Osteocyte (in vitro differentiated cells): ENCODE measurements around the gene CLTCL1. TPM values are rescaled to one million over a fixed set of nuclear protein-coding genes. Genes with fewer than 3 reads are reported as not detected.

Experiments used
- DNase-seq: peaks from one replicate; pipeline ENCODE4 v3.0.0; 2021; ENCODE audit warnings: mixed read lengths; ENCODE audit not compliant: unreplicated experiment; ENCODE audit errors: extremely low spot score
- H3K27ac Mint-ChIP-seq: one replicate; pipeline ENCODE4 v1.8.0; 2021; ENCODE audit warnings: mild to moderate bottlenecking, mixed read lengths; ENCODE audit not compliant: unreplicated experiment
- H3K27me3 Mint-ChIP-seq: one replicate; pipeline ENCODE4 v1.8.0; 2021; ENCODE audit warnings: mixed read lengths; ENCODE audit not compliant: unreplicated experiment
- H3K36me3 Mint-ChIP-seq: one replicate; pipeline ENCODE4 v1.8.0; 2021; ENCODE audit warnings: mixed read lengths; ENCODE audit not compliant: unreplicated experiment
- H3K4me1 Mint-ChIP-seq: one replicate; pipeline ENCODE4 v1.8.0; 2021; ENCODE audit warnings: mixed read lengths; ENCODE audit not compliant: unreplicated experiment
- H3K4me3 Mint-ChIP-seq: one replicate; pipeline ENCODE4 v1.8.0; 2021; ENCODE audit warnings: mild to moderate bottlenecking, moderate library complexity, mixed read lengths; ENCODE audit not compliant: unreplicated experiment
- H3K9me3 Mint-ChIP-seq: one replicate; pipeline ENCODE4 v1.8.0; 2021; ENCODE audit warnings: mixed read lengths; ENCODE audit not compliant: unreplicated experiment
- CTCF ChIP-seq: fragments of 200-600 bp; sonication (generic); IDR thresholded peaks from 2 replicates; pipeline ENCODE4 v1.5.0; 2021; ENCODE audit warnings: antibody characterized with exemption, mild to moderate bottlenecking, moderate library complexity
- total RNA-seq: library from RNA; stranded (reverse); gene quantifications from 2 replicates; pipeline ENCODE4 v1.2.1, GENCODE V29; 2021

CLTCL1 gene
- total RNA-seq, 1 donor from 2014 or later, result 10.1 TPM

GRCh38 chr22:19196841-19197612 is 94.5 kb downstream of the CLTCL1 start:
- Mint-ChIP-seq H3K4me1 (no peaks in the 10 kb centered on the region), H3K27ac (no peak overlapping the region), H3K36me3 (peaks cover 5% of the 10 kb centered on the region), H3K9me3 (no peaks in the 10 kb centered on the region), H3K4me3 (no peak overlapping the region), H3K27me3 (no peaks in the 10 kb centered on the region)
- no peak for DNase-seq
- TF ChIP-seq CTCF, result no peak

GRCh38 chr22:19195796-19196731 is 95.5 kb downstream of the CLTCL1 start:
- H3K4me3 Mint-ChIP-seq, result no peak overlapping the region
- no peak overlapping the region for H3K27ac Mint-ChIP-seq
- DNase-seq, result no peak
- no peaks in the 10 kb centered on the region for H3K27me3 Mint-ChIP-seq
- TF ChIP-seq CTCF, result no peak
- H3K4me1 Mint-ChIP-seq, result no peaks in the 10 kb centered on the region
- H3K9me3 Mint-ChIP-seq, result no peaks in the 10 kb centered on the region
- peaks cover 5% of the 10 kb centered on the region for H3K36me3 Mint-ChIP-seq

- H3K4me1 Mint-ChIP-seq, result no peaks in the 10 kb centered on the region
- no peak overlapping the region for H3K27ac Mint-ChIP-seq
Measured at GRCh38 chr22:19194766-19195536, 96.6 kb downstream of the CLTCL1 start.

GRCh38 chr22:19193879-19194278 is 97.6 kb downstream of the CLTCL1 start:
- H3K4me3 Mint-ChIP-seq, result no peak overlapping the region
- no peak overlapping the region for H3K27ac Mint-ChIP-seq
- H3K9me3 Mint-ChIP-seq, result no peaks in the 10 kb centered on the region
- no peak for TF ChIP-seq CTCF
- no peaks in the 10 kb centered on the region for H3K4me1 Mint-ChIP-seq
- no peak for DNase-seq
- no peaks in the 10 kb centered on the region for H3K27me3 Mint-ChIP-seq
- peaks cover 5% of the 10 kb centered on the region for H3K36me3 Mint-ChIP-seq

More at GRCh38 chr22:19194766-19195536, 96.6 kb downstream of the CLTCL1 start:
- TF ChIP-seq CTCF, result no peak
- DNase-seq, result no peak
- H3K36me3 Mint-ChIP-seq, result peaks cover 5% of the 10 kb centered on the region
- no peaks in the 10 kb centered on the region for H3K27me3 Mint-ChIP-seq
- no peak overlapping the region for H3K4me3 Mint-ChIP-seq
- H3K9me3 Mint-ChIP-seq, result no peaks in the 10 kb centered on the region
